IMR-90 (cell line): Measurements from ENCODE around the gene UNK. TPM values are rescaled to one million over a fixed set of nuclear protein-coding genes. Genes with fewer than 3 reads are reported as not detected.

ENCODE experiments used
- ATAC-seq: fragments of 200-7000 bp; cut with Tn5 transposase; 2 replicates; pipeline ENCODE4 v1.9.1; 2020; ENCODE audit warnings: low read depth, mild to moderate bottlenecking, moderate library complexity
- BruUV-seq: library from RNA; stranded (reverse); fragments of 400-500 nt; replicated peaks from 2 replicates; lab custom pipeline; 2021; lab: Mats Ljungman, UMichigan
- CTCF ChIA-PET: fragments of 300-600 bp; formaldehyde crosslinking; extraction: SDS; loops from one replicate; lab custom pipeline; 2021; ENCODE audit warnings: antibody characterized with exemption; lab: Yijun Ruan, JAX
- POLR2A ChIA-PET: fragments of 300-600 bp; sonication (Branson Sonifier 250); formaldehyde crosslinking; loops from one replicate; lab custom pipeline; 2022; ENCODE audit warnings: antibody characterized with exemption; ENCODE audit not compliant: unreplicated experiment; lab: Charles Lee
- DNase-seq: peaks from one replicate; pipeline ENCODE4 v3.0.0; 2013
- H2AFZ ChIP-seq: replicated peaks from 2 replicates; pipeline ENCODE3; 2013; ENCODE audit warnings: low read length, mild to moderate bottlenecking; ENCODE audit not compliant: poor library complexity
- H2AK5ac ChIP-seq: 2 replicates; pipeline ENCODE4 v1.6.1; 2013; ENCODE audit warnings: low read depth, low read length, inconsistent platforms
- H2AK9ac ChIP-seq: replicated peaks from 2 replicates; pipeline ENCODE3; 2013; ENCODE audit warnings: mild to moderate bottlenecking, low read depth, low read length, moderate library complexity; ENCODE audit not compliant: poor library complexity
- H2BK120ac ChIP-seq: 2 replicates; pipeline ENCODE4 v1.6.1; 2013; ENCODE audit warnings: low read depth, low read length, inconsistent platforms
- H2BK15ac ChIP-seq: 3 replicates; pipeline ENCODE4 v1.6.1; 2013; ENCODE audit warnings: low read depth, low read length, inconsistent platforms
- H2BK20ac ChIP-seq: 2 replicates; pipeline ENCODE4 v1.6.1; 2013; ENCODE audit warnings: low read depth, mild to moderate bottlenecking, inconsistent platforms, low read length, moderate library complexity
- H2BK5ac ChIP-seq: 2 replicates; pipeline ENCODE4 v1.6.1; 2013; ENCODE audit warnings: mild to moderate bottlenecking, low read depth, low read length, inconsistent platforms; ENCODE audit not compliant: poor library complexity, severe bottlenecking
- H3K14ac ChIP-seq: replicated peaks from 2 replicates; pipeline ENCODE4 v1.6.1; 2013; ENCODE audit warnings: low read depth, low read length, inconsistent platforms
- H3K18ac ChIP-seq: 2 replicates; pipeline ENCODE4 v1.6.1; 2013; ENCODE audit warnings: low read depth, low read length, control low read depth
- H3K23ac ChIP-seq: 2 replicates; pipeline ENCODE4 v1.6.1; 2013; ENCODE audit warnings: low read depth, low read length, inconsistent platforms
- H3K27ac ChIP-seq: 2 replicates; pipeline ENCODE4 v1.5.1; 2013; ENCODE audit warnings: mild to moderate bottlenecking, control low read depth, low read length; ENCODE audit not compliant: insufficient read depth
- H3K27me3 ChIP-seq: 2 replicates; pipeline ENCODE4 v1.6.1; 2013; ENCODE audit warnings: low read length; ENCODE audit not compliant: control insufficient read depth, insufficient read depth
- H3K36me3 ChIP-seq: 2 replicates; pipeline ENCODE4 v1.6.1; 2013; ENCODE audit warnings: low read length, mixed read lengths; ENCODE audit not compliant: control insufficient read depth, insufficient read depth
- H3K4ac ChIP-seq: 2 replicates; pipeline ENCODE4 v1.6.1; 2013; ENCODE audit warnings: low read depth, low read length, inconsistent platforms
- H3K4me1 ChIP-seq: 2 replicates; pipeline ENCODE4 v1.6.1; 2013; ENCODE audit warnings: low read length, mixed read lengths; ENCODE audit not compliant: control insufficient read depth, insufficient read depth
- H3K4me2 ChIP-seq: 2 replicates; pipeline ENCODE4 v1.6.1; 2013; ENCODE audit warnings: low read depth, mild to moderate bottlenecking, control low read depth, low read length, moderate library complexity
- H3K4me3 ChIP-seq: 2 replicates; pipeline ENCODE4 v1.5.1; 2013; ENCODE audit warnings: low read depth, mild to moderate bottlenecking, control low read depth, low read length, moderate library complexity; ENCODE audit not compliant: insufficient read depth
- H3K56ac ChIP-seq: 2 replicates; pipeline ENCODE4 v1.6.1; 2013; ENCODE audit warnings: low read length, inconsistent platforms; ENCODE audit not compliant: insufficient read depth; ENCODE audit errors: extremely low read depth
- H3K79me1 ChIP-seq, 2 experiments: 2 replicates each; pipeline ENCODE4 v1.6.1; 2013; ENCODE audit warnings: low read length in 2 of 2, inconsistent platforms in 1 of 2, low read depth in 1 of 2
- H3K9ac ChIP-seq: 2 replicates; pipeline ENCODE4 v1.6.1; 2013; ENCODE audit warnings: low read depth, low read length, control low read depth
- H3K9me1 ChIP-seq: 2 replicates; pipeline ENCODE4 v1.6.1; 2013; ENCODE audit warnings: low read length, inconsistent platforms; ENCODE audit not compliant: insufficient read depth
- H3K9me3 ChIP-seq: 2 replicates; pipeline ENCODE4 v1.6.1; 2013; ENCODE audit warnings: low read length; ENCODE audit not compliant: control insufficient read depth, insufficient read depth
- H4K20me1 ChIP-seq: 2 replicates; pipeline ENCODE4 v1.6.1; 2013; ENCODE audit warnings: low read length, inconsistent platforms; ENCODE audit not compliant: insufficient read depth
- H4K5ac ChIP-seq: 2 replicates; pipeline ENCODE4 v1.6.1; 2013; ENCODE audit warnings: mild to moderate bottlenecking, low read depth, low read length, control low read depth
- H4K8ac ChIP-seq, 2 experiments: 2 replicates each; pipeline ENCODE4 v1.6.1; 2013; ENCODE audit warnings: low read depth in 2 of 2, low read length in 2 of 2, control low read depth in 1 of 2, inconsistent platforms in 1 of 2
- H4K91ac ChIP-seq: 2 replicates; pipeline ENCODE4 v1.6.1; 2013; ENCODE audit warnings: low read depth, low read length, inconsistent platforms; ENCODE audit not compliant: insufficient read depth
- BHLHE40 ChIP-seq: fragments of 150-350 bp; IDR thresholded peaks from 2 replicates; pipeline ENCODE4 v1.6.1; 2016; ENCODE audit warnings: mild to moderate bottlenecking, low read depth, low read length
- CEBPB ChIP-seq: IDR thresholded peaks from 2 replicates; pipeline ENCODE4 v1.6.1; 2012; ENCODE audit warnings: low read depth, low read length, improper control_type of control experiment
- CHD1 ChIP-seq: IDR thresholded peaks from 2 replicates; pipeline ENCODE4 v1.6.1; 2012; ENCODE audit warnings: low read depth, low read length, improper control_type of control experiment
- CTCF ChIP-seq: conservative IDR thresholded peaks from 2 replicates; pipeline ENCODE4 v1.5.1; 2012; ENCODE audit warnings: mild to moderate bottlenecking, low read depth, low read length, improper control_type of control experiment
- FOS ChIP-seq: fragments of 150-350 bp; IDR thresholded peaks from 2 replicates; pipeline ENCODE4 v1.6.1; 2016; ENCODE audit warnings: low read depth, low read length
- MAFK ChIP-seq: IDR thresholded peaks from 2 replicates; pipeline ENCODE4 v1.6.1; 2012; ENCODE audit warnings: low read depth, low read length, improper control_type of control experiment
- MAZ ChIP-seq: IDR thresholded peaks from 2 replicates; pipeline ENCODE4 v1.6.1; 2012; ENCODE audit warnings: low read depth, mild to moderate bottlenecking, low read length, improper control_type of control experiment, moderate library complexity, borderline replicate concordance
- MXI1 ChIP-seq: IDR thresholded peaks from 2 replicates; pipeline ENCODE4 v1.6.1; 2012; ENCODE audit warnings: low read depth, mild to moderate bottlenecking, low read length, moderate library complexity, borderline replicate concordance
- NFE2L2 ChIP-seq: fragments of 150-350 bp; IDR thresholded peaks from 2 replicates; pipeline ENCODE4 v1.6.1; 2016; ENCODE audit warnings: low read depth, mild to moderate bottlenecking, low read length
- POLR2A ChIP-seq: IDR thresholded peaks from 2 replicates; pipeline ENCODE4 v1.6.1; 2012; ENCODE audit warnings: mild to moderate bottlenecking, low read depth, low read length
- RCOR1 ChIP-seq: IDR thresholded peaks from 2 replicates; pipeline ENCODE4 v1.6.1; 2012; ENCODE audit warnings: mild to moderate bottlenecking, low read length, improper control_type of control experiment; ENCODE audit not compliant: insufficient replicate concordance
- RFX5 ChIP-seq: IDR thresholded peaks from 2 replicates; pipeline ENCODE4 v1.8.0; 2012; ENCODE audit warnings: low read depth, mild to moderate bottlenecking, low read length, moderate library complexity
- SMC3 ChIP-seq: fragments of 150-350 bp; IDR thresholded peaks from 2 replicates; pipeline ENCODE4 v1.6.1; 2016; ENCODE audit warnings: low read depth, mild to moderate bottlenecking, antibody characterized with exemption, low read length, moderate library complexity
- USF2 ChIP-seq: fragments of 150-350 bp; IDR thresholded peaks from 2 replicates; pipeline ENCODE4 v1.6.1; 2017; ENCODE audit warnings: mild to moderate bottlenecking, antibody characterized with exemption, low read length, low read depth
- WGBS, 2 experiments: methylation state at CpG; one replicate each; pipeline versions ENCODE4 v1.1.5 to v1.1.7; 2013; ENCODE audit warnings: missing lambda C conversion rate in 2 of 2; ENCODE audit not compliant: insufficient read length in 1 of 2; ENCODE audit errors: extremely low coverage in 2 of 2; 5-methylcytosine and 5-hydroxymethylcytosine counted together
- dilution Hi-C: fragments of 300-500 bp; cut with HindIII; formaldehyde crosslinking; loops from one replicate; pipeline ENCODE4 v1.14.3; 2018; ENCODE audit warnings: low sequenced_read_pairs; ENCODE audit not compliant: unreplicated experiment
- in situ Hi-C: fragments of 300-500 bp; cut with MboI; formaldehyde crosslinking; loops from 3 replicates; pipeline ENCODE4 v1.14.3; 2019; ENCODE audit warnings: low sequenced_read_pairs, inconsistent platforms, mixed read lengths
- intact Hi-C: fragments of 100-400 bp; cut with micrococcal nuclease; formaldehyde crosslinking; loops from 2 replicates; pipeline ENCODE4 v1.10.0; 2022
- polyA plus RNA-seq, 3 experiments: library from polyadenylated mRNA; depleted of rRNA; stranded (reverse); fragments of >200 nt; gene quantifications; 2 replicates each; pipeline ENCODE4 v1.2.3, GENCODE V29; 2012; ENCODE audit warnings: low replicate concordance in 1 of 3
- total RNA-seq: library from RNA; depleted of rRNA; stranded (reverse); fragments of >200 nt; gene quantifications from 2 replicates; pipeline ENCODE4 v1.2.3, GENCODE V29; 2012

UNK gene
- total and polyA plus RNA-seq, 2 of the 4 experiments (the other 2 are of a cell fraction): 15.4 to 17.3 TPM

GRCh38 chr17:75779250-75779986 is 5.2 kb upstream of the UNK start:
- peak overlapping the region in 1 of 2 experiments; percentile 82; a peak in 1 of 4 replicates for H4K8ac ChIP-seq
- no peak overlapping the region for H2BK15ac ChIP-seq
- H3K27me3 ChIP-seq: no peaks in the 10 kb centered on the region
- WGBS, 2 experiments: 2% methylated on average over 44 of the region's 84 CpGs; no CpG with 5 or more reads in 1 of the 2 experiments
- ATAC-seq (peak; percentile 75), DNase-seq (peak; percentile 100)
- peak overlapping the region; percentile 86 for H3K27ac ChIP-seq
- no peaks in the 10 kb centered on the region for H3K9me3 ChIP-seq
- H2AK9ac ChIP-seq: peak overlapping the region; percentile 98
- peaks cover 18% of the 10 kb centered on the region for H3K9me1 ChIP-seq
- in situ Hi-C loops (no loop called here), intact Hi-C loops (no loop called here), dilution Hi-C loops (no loop called here)
- H4K91ac ChIP-seq: peak overlapping the region; percentile 59; the same call in 1 of the 2 replicates
- TF ChIP-seq RCOR1 (no peak), CTCF (no peak), SMC3 (no peak), MXI1 (0 out of 2 replicates have a peak, but pooled peaks have one; percentile 41), CHD1 (peak; percentile 99), USF2 (no peak; the same call in 1 of the 2 replicates), CEBPB (no peak), RFX5 (0 out of 2 replicates have a peak, but pooled peaks have one; percentile 26), FOS (peak; percentile 55), MAZ (peak; percentile 95), NFE2L2 (peak; percentile 51; the same call in 1 of the 2 replicates), MAFK (no peak), POLR2A (peak; percentile 100), BHLHE40 (peak; percentile 50; the same call in 1 of the 2 replicates)
- ChIA-PET CTCF (interaction anchor here (1.0 kb wide), 2 partner anchors 26 to 98 kb away, joined by 4 read pairs; no protein-coding TSS in a partner anchor), POLR2A (interaction anchor here (0.6 to 1.0 kb wide), 14 partner anchors 9 to 218 kb away, joined by 3 to 12 read pairs (median 4); partner anchors contain the start of genes GALK1, TRIM65 and WBP2)
- H3K4ac ChIP-seq: peak overlapping the region; percentile 80
- peak overlapping the region; percentile 80 for H3K14ac ChIP-seq
- peak overlapping the region; percentile 82 for H2AFZ ChIP-seq
- no peak overlapping the region; the same call in 1 of the 2 replicates for H2BK120ac ChIP-seq
- H2BK5ac ChIP-seq: peak overlapping the region; percentile 90
- peaks cover 51% of the 10 kb centered on the region for H4K20me1 ChIP-seq
- peak overlapping the region; percentile 65; the same call in 1 of the 2 replicates for H3K56ac ChIP-seq
- H4K5ac ChIP-seq: no peak overlapping the region
- no TSS peak for BruUV-seq
- peaks cover 23% of the 10 kb centered on the region for H3K36me3 ChIP-seq
- peak overlapping the region; percentile 80 for H3K9ac ChIP-seq
- H3K4me1 ChIP-seq: peaks cover 6% of the 10 kb centered on the region
- H3K79me1 ChIP-seq: peaks cover 15 to 41% of the 10 kb centered on the region in 2 experiments
- H2BK20ac ChIP-seq: no peak overlapping the region
- H3K23ac ChIP-seq: no peak overlapping the region
- no peak overlapping the region for H3K4me2 ChIP-seq
- H3K18ac ChIP-seq: no peak overlapping the region
- H3K4me3 ChIP-seq: peak overlapping the region; percentile 62
- H2AK5ac ChIP-seq: peak overlapping the region; percentile 52; the same call in 1 of the 2 replicates
